Psoas muscle (tissue), 8 donors: ENCODE data around the gene ARHGEF10L. TPM values are rescaled to one million over a fixed set of nuclear protein-coding genes. Genes with fewer than 3 reads are reported as not detected.

Experiments
- ATAC-seq, 4 donors: fragments of 200-7000 bp; cut with Tn5 transposase; one replicate each; pipeline ENCODE4 v1.9.1; 2020; ENCODE audit warnings: moderate library complexity in 3 of 4, mild to moderate bottlenecking in 2 of 4
- DNase-seq, 2 donors: peaks; one replicate each; pipeline ENCODE4 v3.0.0-alpha.2; 2020
- H3K27ac ChIP-seq: fragments of 200-600 bp; one replicate; pipeline ENCODE4 v1.8.0; 2022
- H3K27me3 ChIP-seq, 3 donors: fragments of 200-600 bp in 1 of 3; one replicate each; pipeline versions ENCODE4 v1.6.1 to v1.8.0; 2013 to 2022; ENCODE audit warnings: low read length in 2 of 3, mild to moderate bottlenecking in 2 of 3, moderate library complexity in 1 of 3; ENCODE audit not compliant: insufficient read depth in 3 of 3
- H3K36me3 ChIP-seq, 2 donors: fragments of 200-600 bp in 1 of 2; one replicate each; pipeline versions ENCODE4 v1.6.1 to v1.8.0; 2013 to 2022; ENCODE audit warnings: low read depth in 1 of 2, mild to moderate bottlenecking in 1 of 2, moderate library complexity in 1 of 2; ENCODE audit not compliant: insufficient read depth in 1 of 2
- H3K4me1 ChIP-seq: fragments of 200-600 bp; one replicate; pipeline ENCODE4 v1.8.0; 2022
- H3K4me3 ChIP-seq: fragments of 200-600 bp; one replicate; pipeline ENCODE4 v1.8.0; 2022; ENCODE audit warnings: mild to moderate bottlenecking
- H3K9me3 ChIP-seq: fragments of 200-600 bp; one replicate; pipeline ENCODE4 v1.8.0; 2022
- WGBS, 3 donors: extraction: QIAGEN DNeasy Blood & Tissue Kit; methylation state at CpG; one replicate each; pipeline versions ENCODE4 v1.1.6 to v1.1.7; 2013; 5-methylcytosine and 5-hydroxymethylcytosine counted together
- intact Hi-C, 2 donors: fragments of 100-400 bp; cut with DNase I; formaldehyde crosslinking; loops; one replicate each; pipeline versions ENCODE4 v1.11.0 to v1.14.2; 2022
- polyA plus RNA-seq, 3 donors: library from polyadenylated mRNA; stranded (reverse); fragments of 200-250 nt; gene quantifications; one replicate each; pipeline ENCODE4 v1.2.3, GENCODE V29; 2013
- total RNA-seq, 4 donors: library from RNA; stranded (reverse); fragmentation: NEBNext Ultra II Directional in 2 of 4; extraction: Animal tissue kit (Norgen Biotek cat#: 25700) in 2 of 4; gene quantifications; one replicate each; pipeline versions ENCODE4 v1.2.1 to v1.2.4, GENCODE V29; 2021 to 2023
- TF ChIP-seq, protein P1 (sequence below): fragments of 200-600 bp; IDR thresholded peaks from one replicate; pipeline ENCODE4 v1.8.0; 2022; ENCODE audit warnings: antibody characterized with exemption
- donor health status: healthy with polysubstance abuse.
- donor health status: DM: no; HTN: no; CAD: no; lungs with moderate emphysema.
- donor health status: Bipolar disorder and iron deficiency.
- donor health status: healthy.
- donor health status: DM: yes; HTN: yes; CAD: no.
- donor health status: DM: no; HTN: no; CAD: no.
- donor health status: DM: no; HTN: no; CAD: no.
- donor health status: DM: yes; HTN: yes; CAD: no.

ARHGEF10L gene
- total and polyA plus RNA-seq, 7 donors = 18.8 to 108 (median 37.1) TPM

DNA sequence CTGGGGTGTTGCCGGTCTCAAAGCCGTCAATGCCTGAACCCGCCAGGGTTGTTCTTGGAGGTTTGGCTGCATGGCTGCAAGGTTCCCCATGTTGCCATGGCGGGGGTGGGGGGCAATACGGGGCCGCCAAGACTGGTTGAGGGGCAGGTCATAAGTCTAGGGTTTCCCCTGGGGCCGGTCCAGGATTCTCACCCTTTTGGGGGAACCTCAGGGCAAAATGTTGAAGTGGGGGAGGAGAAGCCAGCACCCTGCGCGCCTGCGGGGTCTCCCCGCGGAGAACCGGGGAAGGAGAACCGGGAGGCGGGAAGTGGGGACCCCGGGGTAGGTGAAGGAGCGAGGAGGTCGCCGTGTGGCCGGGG is 401 bp upstream of the ARHGEF10L start:
- 23 to 29% (median 28%) methylated on average over 17 to 20 of the region's 20 CpGs for WGBS, 3 donors
- DNase-seq (no peak), ATAC-seq (peak in 3 of 4 donors; percentile 3 to 5 (median 4))

DNA sequence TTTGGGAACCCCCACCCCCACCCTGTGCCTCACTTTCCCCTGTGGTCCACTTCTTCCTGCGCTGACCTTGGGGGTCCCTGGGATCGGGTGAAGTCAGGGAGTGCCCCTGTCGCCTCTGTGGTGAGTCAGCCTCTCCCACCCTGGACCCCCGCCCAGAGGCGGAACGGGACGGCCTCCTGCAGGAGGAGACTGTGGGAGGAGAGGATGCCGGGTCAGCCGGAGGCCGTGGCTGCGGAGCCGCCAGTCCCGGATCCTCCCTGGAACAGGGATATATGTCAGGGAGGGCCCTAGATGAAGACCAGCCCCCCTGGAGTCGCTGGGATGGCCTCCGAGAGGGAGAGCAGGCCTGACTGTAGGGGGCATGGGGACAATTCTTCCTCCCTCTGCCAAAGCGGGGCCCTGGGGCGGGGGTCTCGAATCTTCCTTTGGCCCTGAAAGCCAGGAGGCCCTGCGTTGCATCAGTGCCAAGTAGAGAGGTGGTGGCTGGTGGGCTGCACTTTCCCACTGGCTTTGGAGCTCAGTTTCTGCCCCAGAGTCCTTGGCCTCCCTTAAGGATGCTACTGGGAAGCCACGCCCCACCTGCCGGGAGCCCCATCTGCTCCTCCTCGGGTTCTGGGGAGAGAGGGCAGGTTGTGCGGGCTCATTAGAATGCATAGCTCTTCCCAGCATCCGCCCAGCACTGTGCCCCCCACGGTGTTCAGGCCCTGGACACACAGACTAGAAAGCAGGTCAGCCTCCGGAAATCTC is 930 bp downstream of the ARHGEF10L start:
- H3K4me1 ChIP-seq = peaks cover 24% of the 10 kb centered on the region
- no peaks in the 10 kb centered on the region for H3K9me3 ChIP-seq
- TF ChIP-seq, protein P1, sequence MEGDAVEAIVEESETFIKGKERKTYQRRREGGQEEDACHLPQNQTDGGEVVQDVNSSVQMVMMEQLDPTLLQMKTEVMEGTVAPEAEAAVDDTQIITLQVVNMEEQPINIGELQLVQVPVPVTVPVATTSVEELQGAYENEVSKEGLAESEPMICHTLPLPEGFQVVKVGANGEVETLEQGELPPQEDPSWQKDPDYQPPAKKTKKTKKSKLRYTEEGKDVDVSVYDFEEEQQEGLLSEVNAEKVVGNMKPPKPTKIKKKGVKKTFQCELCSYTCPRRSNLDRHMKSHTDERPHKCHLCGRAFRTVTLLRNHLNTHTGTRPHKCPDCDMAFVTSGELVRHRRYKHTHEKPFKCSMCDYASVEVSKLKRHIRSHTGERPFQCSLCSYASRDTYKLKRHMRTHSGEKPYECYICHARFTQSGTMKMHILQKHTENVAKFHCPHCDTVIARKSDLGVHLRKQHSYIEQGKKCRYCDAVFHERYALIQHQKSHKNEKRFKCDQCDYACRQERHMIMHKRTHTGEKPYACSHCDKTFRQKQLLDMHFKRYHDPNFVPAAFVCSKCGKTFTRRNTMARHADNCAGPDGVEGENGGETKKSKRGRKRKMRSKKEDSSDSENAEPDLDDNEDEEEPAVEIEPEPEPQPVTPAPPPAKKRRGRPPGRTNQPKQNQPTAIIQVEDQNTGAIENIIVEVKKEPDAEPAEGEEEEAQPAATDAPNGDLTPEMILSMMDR = no peak
- intact Hi-C loops = no loop called here
- DNase-seq = peak; percentile 72 to 77
- peak; percentile 31 to 65 (median 58) for ATAC-seq
- WGBS, 3 donors = 8 to 17% (median 11%) methylated on average over 23 to 26 of the region's 26 CpGs
- H3K36me3 ChIP-seq = no peaks in the 10 kb centered on the region
- H3K27ac ChIP-seq = peak overlapping the region; percentile 78
- no peaks in the 10 kb centered on the region for H3K27me3 ChIP-seq
- H3K4me3 ChIP-seq = peak overlapping the region; percentile 81

More for the DNA sequence above, 401 bp upstream of the ARHGEF10L start:
- peak overlapping the region; percentile 80 for H3K27ac ChIP-seq
- intact Hi-C loops = no loop called here
- no peaks in the 10 kb centered on the region for H3K36me3 ChIP-seq
- TF ChIP-seq, protein P1 = no peak
- H3K4me1 ChIP-seq = peaks cover 16% of the 10 kb centered on the region
- no peaks in the 10 kb centered on the region for H3K9me3 ChIP-seq
- peak overlapping the region; percentile 62 for H3K4me3 ChIP-seq
- no peaks in the 10 kb centered on the region for H3K27me3 ChIP-seq

DNA sequence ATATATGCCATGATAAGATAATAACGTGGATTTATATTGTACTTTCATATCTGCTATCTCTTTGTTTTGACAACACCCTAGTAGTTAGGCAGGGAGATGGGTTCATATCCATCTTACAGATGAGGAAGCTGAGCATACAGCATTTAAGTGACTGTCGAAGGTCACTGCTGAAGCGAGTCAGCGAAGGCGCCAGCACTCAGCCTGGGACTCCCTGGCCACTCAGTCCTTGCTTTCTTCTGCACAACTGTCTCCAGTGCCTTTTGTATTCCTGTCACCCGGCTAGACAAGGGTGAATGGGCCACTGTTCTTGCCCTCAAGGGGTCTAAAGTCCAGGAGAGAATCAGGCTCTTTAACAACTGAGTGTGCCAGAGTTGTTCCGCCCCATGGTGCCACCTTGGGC is 3.1 kb downstream of the ARHGEF10L start:
- WGBS, 3 donors = 88 to 89% (median 88%) methylated on average over 7 of the region's 7 CpGs
- Histone ChIP-seq H3K27ac (no peak overlapping the region), H3K27me3 (peaks cover 0 to 1% (median 0%) of the 10 kb centered on the region in 3 donors), H3K9me3 (no peaks in the 10 kb centered on the region), H3K36me3 (no peaks in the 10 kb centered on the region), H3K4me1 (peaks cover 30% of the 10 kb centered on the region), H3K4me3 (no peak overlapping the region)
- DNase-seq = no peak
- intact Hi-C loops = no loop called here
- TF ChIP-seq, protein P1 = no peak
- ATAC-seq = no peak

DNA sequence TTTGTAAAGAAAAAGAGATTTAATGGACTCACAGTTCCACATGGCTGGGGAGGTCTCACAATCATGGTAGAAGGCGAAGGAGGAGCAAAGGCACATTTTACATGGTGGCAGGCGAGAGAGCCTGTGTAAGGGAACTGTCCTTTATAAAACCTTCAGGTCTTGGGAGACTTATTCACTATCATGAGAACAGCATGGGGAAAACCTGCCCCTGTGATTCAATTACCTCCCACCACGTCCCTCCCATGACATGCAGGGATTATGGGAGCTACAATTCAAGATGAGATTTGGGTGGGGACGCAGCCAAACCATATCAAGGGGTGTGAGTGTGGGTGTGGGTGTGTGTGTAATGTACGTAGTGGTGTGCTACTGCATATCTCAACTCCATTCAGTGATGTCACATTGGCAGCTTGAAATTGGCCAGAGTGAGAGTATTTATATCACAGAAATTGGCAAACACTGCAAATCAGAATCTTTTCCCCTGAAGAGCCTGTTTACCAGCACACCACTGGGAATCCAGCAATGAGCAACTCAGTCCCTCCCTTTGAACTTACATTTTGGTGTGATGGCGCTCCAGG is 5.4 kb downstream of the ARHGEF10L start:
- ATAC-seq = peak in 1 of 4 donors; percentile 3
- peaks cover 0 to 1% (median 0%) of the 10 kb centered on the region in 3 donors for H3K27me3 ChIP-seq
- H3K36me3 ChIP-seq = no peaks in the 10 kb centered on the region
- no peak for DNase-seq
- no peak overlapping the region for H3K4me3 ChIP-seq
- TF ChIP-seq, protein P1 = no peak
- H3K9me3 ChIP-seq = no peaks in the 10 kb centered on the region
- peaks cover 27% of the 10 kb centered on the region for H3K4me1 ChIP-seq
- 76 to 81% (median 79%) methylated on average over 6 of the region's 6 CpGs for WGBS, 3 donors
- intact Hi-C loops = no loop called here
- H3K27ac ChIP-seq = peak overlapping the region; percentile 37
